Caki2 (cell line): ENCODE results near the gene SLC25A19. TPM values are rescaled to one million over a fixed set of nuclear protein-coding genes. Genes with fewer than 3 reads are reported as not detected.
"Not testable (repeated sequence)": the region's sequence is repeated elsewhere in the genome, so short reads cannot be mapped to it uniquely, and the experiment has no call there.

Source experiments
- DNase-seq: peaks from one replicate; pipeline ENCODE4 v3.0.0-alpha.2; 2015; ENCODE audit warnings: low read depth
- in situ Hi-C: cut with HindIII; loops from 2 replicates; pipeline ENCODE4 v1.10.0; 2016; ENCODE audit warnings: low sequenced_read_pairs, low pct_unique_long_range_greater_than_20kb, mixed read lengths
- total RNA-seq: library from RNA; depleted of rRNA; stranded (reverse); fragments of >200 nt; shearing (Covaris generic); gene quantifications from 2 replicates; pipeline ENCODE4 v1.2.3, GENCODE V29; 2014; ENCODE audit warnings: low replicate concordance

SLC25A19 gene
- total RNA-seq, 1 experiment from 2014 or later: 16.5 TPM

DNA sequence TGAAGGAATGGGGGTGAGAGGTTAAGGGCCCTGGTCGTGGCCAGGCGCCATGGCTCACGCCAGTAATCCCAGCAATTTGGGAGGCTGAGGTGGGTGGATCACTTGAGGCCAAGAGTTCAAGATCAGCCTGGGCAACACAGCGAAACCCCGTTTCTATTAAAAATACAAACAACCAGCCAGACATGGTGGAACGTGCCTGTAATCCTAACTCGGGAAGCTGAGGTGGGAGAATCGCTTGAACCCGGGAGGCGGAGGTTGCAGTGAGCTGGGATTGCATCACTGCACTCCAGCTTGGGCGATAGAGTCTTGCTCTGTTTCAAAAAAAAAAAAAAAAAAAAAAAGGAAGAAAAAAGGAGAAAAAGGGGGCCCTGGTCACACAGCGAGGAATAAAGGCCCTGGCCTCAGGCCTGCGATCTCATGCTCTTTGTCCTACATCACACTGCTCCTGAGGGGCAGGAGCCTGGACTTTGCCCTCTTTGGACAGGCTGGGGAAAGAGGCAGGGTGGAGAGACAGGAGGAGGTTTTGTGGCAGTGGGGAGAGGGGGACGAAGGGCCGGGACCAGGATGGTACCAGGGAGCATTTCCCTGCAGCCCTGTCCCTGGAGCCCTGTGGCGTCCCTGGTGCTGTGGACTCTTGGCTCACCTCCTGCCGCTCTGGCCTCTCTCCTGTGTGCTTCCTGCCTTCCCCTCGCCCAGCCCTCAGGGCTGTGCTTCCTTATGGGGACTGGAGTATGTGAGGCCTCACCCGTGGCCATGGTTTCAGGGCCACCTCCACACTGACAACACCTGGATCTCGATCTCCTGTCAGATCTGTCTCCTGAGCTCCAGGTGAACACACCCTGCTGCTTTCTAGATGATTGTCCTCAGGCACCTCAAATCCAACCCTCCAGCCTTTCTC, 19.7 kb upstream of the SLC25A19 start:
- in situ Hi-C loops: no loop called here

DNA sequence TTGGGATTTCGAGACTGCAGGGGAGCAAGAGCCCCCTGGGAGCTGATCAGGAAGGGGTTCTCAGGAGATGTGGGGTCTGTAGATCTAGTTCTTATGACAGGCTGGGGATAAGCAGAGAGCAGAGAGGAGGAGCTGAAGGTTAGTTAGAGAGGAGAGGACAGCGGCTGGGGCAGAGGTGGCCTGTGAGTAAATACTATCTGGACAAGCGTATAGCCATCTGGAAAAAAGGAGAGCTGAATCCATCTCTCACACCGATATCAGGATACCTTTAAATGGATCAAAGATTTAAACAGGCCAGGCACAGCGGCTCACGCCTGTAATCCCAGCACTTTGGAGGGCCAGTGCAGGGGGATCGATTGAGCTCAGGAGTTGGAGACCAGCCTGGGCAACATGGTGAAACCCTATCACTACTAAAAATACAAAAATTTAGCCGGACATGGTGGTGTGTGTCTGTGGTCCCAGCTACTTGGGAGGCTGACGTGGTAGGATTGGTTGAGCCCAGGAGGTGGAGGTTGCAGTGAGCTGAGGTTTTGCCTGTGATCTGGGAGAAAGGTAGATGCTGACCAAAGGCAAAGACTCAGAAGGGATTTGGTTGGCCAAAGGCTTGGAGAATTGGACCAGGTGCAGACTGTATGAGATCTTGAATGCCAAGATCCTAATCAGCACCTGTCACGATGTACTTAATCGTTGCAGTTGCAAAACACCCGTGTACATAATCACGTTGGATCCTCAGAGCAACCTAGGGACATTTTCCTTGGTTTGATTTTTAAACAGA, 18.9 kb upstream of the SLC25A19 start:
- in situ Hi-C loops: no loop called here
- DNase-seq: no peak

More for the DNA sequence above, 19.7 kb upstream of the SLC25A19 start:
- DNase-seq: no peak

DNA sequence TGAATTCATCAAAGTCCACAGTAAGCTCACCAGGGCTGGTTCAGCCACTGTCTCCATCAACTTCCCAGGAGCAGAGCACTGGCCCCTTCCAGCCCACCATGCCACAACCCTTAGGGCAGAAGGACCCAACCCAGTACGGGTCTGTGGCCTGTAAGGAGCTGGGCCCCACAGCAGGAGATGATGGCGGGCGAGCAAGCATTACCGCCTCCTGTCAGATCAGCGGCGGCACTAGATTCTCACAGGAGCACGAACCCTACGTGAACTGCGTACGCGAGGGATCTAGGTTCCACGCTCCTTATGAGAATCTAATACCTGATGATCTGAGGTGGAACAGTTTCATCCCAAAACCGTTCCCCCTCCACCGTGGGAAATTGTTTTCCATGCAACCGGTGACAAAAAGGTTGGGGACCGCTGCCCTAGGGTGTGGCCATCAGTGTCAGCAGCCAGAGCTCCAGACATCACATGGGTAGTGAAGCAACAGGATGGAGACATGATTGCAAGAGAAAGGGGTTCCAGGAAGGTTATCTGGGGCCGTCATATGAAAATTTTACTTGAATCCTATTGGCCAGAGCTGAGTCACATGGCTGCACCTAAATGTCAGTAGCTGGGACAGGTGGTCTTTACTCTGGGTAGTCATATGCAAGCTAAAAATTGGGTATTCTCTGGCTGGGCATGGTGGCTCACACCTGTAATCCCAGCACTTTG, 12.4 kb upstream of the SLC25A19 start:
- in situ Hi-C loops: no loop called here
- no peak for DNase-seq

DNA sequence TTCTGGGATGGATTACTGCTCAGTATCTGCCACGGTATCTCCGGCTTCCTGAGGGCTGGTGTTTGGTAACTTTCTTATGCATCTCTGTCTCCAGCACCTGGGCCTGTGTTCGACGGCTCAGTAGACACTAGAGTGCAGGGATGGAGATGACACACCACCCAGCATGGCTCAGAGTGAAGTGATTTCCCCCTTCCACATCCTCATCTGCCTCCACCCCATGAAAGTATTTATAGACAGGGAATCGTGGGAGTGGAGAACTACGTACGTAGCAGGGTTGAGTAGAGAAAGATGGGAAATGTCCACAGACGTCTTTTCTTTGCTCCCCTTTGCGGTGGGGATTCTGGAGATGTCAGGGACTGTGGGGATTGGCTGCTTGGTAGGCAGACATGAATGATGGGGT, 11.8 kb upstream of the SLC25A19 start:
- in situ Hi-C loops: no loop called here

DNA sequence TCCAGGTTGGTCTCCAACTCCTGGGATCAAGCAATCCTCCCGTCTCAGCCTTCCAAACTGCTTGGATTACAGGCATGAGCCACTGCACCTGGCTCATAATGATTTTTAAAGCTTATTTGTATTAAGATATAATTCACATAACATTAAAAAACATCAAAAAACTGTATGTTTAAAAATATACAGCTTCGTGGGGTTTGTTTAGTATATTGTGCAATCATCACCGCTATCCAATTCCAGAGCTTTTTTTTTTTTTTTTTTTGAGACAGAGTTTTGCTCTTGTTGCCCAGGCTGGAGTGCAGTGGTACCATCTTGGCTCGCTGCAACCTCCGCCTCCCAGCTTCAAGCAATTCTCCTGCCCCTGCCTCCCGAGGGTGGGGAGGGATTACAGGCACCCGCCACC, 11.0 kb upstream of the SLC25A19 start:
- no peak for DNase-seq
- in situ Hi-C loops: no loop called here

More for the DNA sequence above, 11.8 kb upstream of the SLC25A19 start:
- no peak for DNase-seq

DNA sequence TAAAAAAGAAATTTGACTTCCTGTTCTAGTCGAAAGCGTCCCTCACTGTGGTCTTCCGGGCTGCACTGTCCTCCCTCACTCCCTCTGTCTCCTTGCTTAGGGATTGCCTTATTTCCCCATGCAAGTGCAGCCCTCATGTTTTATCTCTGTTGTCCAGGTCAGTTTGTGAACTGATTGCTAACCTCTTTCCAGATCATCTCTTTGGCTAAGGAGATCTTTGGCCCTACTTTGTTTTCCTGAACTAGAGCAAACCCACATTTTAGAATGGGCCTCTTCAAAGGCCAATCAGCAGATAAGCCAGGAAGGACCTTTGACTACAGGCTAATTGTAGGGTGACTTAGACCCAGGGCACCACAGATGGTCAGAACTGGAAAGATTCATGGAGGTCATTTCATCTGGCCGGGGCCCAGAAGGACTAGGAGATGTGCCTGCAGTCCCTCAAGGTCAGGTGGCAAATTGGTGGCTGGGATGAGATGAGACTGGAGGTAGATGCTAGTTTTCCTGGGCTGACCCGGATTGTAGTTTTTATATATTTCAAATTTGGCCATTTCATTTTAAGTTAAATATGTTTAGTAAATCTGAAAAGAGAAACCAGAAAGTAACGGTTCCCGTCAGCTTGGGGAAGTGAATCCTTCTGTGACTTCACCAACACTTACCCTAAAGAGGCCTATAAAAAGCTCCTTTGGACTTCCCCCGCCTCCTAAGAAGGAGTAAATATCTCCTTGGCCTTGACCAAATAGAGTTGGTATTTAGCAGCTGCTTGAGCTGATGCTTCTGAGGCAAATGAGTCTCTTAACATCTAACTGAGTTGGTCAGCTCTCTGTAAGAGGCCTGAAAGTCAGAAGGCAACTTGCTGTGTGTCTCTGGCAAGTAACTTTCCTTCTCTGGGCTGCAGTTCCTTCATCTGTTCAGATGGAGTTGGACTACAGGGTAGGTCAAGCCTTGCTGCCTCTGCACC, 6.2 kb upstream of the SLC25A19 start:
- DNase-seq: no peak
- in situ Hi-C loops: no loop called here

DNA sequence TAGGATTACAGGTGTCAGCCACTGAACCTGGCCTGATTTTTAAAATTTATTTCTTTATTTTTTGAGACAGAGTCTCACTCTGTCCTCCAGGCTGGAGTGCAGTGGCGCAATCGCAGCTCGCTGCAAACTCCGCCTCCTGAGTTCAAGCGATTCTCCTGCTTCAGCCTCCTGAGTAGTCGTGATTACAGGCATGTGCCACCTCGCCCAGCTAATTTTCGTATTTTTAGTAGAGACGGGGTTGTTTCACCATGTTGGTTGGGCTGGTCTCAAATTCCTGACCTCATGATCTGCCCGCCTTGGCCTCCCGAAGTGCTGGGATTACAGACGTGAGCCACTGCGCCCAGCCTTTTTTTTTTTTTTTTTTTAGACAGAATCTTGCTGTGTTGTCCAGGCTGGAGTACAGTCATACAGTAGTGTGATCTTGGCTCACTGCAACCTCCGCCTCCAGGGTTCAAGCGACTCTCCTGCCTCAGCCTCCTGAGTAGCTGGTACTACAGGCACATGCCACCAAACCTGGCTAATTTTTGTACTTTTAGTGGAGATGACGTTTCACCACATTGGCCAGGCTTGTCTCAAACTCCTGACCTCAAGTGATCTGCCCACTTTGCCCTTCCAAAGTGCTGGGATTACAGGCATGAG, 3.7 kb upstream of the SLC25A19 start:
- DNase-seq, in situ Hi-C loops: not testable (repeated sequence)

DNA sequence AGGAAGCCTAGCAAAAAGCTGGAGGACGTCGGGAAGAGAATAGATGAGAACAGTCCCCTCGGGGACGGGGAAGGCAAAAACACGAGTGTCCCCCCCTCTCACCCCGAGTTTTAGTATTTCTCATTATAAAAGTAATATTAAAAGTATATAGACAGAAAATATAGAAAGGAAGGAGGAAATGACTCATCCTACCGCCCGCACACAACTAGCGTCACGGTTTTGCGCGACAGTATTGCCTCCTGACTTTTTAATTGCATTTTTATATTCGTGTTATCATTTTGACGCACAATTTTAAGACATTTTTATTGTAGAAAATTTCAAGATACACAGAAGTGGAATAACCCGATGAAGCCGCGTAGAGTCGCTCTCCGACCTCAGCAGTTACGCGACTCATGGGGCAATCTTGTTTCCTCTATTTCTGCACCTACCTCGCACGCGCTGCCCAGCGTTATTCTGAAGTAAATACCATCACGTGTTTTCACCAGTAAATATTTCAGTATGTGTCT, 652 bp upstream of the SLC25A19 start:
- in situ Hi-C loops: no loop called here
- no peak for DNase-seq

DNA sequence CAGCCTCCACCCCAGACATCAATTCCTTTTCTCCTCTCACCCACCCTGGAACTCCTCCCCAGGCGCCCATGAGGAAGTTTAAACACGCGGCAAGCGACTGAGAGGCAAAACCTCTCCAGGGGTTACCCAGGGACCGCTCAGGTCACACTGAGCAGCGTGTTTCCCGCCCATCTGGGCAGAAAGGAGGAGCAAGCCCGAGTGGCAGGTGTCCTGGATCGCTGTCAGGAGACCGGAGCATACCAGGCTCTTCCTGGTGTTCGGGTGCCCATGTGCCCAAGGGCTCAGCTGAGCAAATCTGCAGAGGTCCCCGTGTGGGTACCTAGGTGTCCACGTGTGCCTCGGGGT, 491 bp downstream of the SLC25A19 start:
- in situ Hi-C loops: no loop called here
- no peak for DNase-seq

DNA sequence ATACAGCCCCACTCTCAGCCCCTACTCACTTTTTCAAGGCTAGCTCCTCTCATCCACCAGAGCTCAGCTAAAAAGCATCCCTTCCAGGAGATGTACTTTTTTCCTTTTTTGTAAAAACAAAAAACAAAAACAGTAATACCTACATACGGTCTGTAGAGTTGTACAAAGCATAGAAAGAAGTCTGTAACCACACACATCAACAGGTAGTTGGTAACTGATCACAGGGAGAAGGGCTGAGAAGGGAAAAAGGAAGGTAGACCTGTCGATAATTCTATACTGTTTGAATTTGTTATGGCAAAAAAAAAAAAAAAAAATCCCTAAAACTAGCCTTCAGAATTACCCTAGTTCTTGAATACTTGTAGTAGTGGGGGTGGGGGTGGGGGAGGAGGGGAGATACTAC, 874 bp downstream of the SLC25A19 start:
- in situ Hi-C loops: no loop called here
- no peak for DNase-seq

DNA sequence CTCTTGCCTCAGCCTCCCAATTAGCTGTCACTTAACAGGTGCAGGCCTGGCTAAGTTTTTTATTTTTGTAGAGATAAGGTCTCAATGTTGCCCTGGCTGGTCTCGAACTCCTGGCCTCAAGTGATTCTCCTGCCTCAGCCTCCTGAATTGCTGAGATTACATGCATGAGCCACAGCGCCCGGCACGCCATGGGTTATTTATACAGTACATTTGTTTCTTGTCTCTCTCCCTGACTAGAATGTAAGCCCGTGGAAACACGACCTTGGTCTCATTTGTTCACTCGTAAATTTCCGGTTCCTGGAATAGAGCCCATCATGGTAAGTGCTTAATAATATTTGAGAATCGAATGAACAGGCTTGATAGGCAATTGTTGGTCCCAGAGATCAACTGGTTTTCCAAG, 2.0 kb downstream of the SLC25A19 start:
- no peak for DNase-seq
- in situ Hi-C loops: no loop called here

DNA sequence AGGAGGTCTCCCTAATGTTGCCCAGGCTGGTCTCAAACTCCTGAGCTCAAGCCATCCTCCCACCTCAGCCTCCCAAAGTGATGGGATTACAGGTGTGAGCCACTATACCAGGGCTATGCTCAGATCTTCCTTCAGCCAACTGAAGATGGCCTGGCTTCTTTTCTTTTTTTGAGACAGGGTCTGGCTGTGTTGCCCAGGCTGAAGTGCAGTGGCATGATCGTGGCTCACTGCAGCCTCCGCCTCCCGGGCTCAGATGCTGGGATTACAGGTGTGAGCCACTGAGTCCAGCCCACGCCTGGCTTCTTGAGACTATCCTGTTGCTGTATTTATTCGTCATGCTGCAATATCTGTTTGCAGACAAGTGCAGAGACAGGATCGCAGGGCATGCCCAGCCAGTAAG, 4.1 kb downstream of the SLC25A19 start:
- in situ Hi-C loops: no loop called here
- DNase-seq: no peak

DNA sequence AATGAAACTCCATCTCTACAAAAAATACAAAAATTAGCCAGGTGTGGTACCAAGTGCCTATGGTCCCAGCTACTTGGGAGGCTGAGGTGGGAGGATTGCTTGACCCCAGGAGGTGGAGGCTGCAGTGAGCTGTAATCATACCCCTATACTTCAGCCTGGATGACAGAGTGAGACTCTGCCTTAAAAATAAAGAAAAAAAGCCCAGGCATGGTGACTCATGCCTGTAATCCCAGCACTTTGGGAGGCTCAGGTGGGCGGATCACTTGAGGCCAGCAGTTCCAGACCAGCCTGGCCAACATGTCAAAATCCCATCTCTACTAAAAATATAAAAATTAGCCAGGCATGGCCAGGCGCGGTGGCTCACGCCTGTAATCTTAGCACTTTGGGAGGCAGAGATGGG, 9.0 kb downstream of the SLC25A19 start:
- DNase-seq, in situ Hi-C loops: not testable (repeated sequence)

DNA sequence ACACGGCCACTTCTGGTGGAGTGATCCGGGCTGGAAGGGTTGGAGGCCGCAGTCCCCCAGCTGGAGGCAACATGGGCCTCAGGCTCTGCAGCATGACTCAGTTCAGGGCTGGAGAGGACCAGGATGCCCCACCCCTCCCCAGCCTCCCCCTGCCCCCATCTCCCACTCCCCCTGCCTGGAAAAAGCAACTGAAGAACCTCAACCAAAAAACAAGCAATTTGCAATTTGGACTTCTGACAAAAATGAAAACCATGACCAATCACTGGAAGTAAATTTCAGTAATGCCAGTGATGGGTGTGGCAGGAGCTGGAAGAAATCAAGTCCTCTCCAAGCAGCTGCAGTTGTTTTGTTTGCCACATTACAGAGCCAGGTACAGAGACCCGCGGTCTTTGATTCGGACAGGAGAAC, 11.6 kb downstream of the SLC25A19 start:
- DNase-seq: no peak
- in situ Hi-C loops: no loop called here

DNA sequence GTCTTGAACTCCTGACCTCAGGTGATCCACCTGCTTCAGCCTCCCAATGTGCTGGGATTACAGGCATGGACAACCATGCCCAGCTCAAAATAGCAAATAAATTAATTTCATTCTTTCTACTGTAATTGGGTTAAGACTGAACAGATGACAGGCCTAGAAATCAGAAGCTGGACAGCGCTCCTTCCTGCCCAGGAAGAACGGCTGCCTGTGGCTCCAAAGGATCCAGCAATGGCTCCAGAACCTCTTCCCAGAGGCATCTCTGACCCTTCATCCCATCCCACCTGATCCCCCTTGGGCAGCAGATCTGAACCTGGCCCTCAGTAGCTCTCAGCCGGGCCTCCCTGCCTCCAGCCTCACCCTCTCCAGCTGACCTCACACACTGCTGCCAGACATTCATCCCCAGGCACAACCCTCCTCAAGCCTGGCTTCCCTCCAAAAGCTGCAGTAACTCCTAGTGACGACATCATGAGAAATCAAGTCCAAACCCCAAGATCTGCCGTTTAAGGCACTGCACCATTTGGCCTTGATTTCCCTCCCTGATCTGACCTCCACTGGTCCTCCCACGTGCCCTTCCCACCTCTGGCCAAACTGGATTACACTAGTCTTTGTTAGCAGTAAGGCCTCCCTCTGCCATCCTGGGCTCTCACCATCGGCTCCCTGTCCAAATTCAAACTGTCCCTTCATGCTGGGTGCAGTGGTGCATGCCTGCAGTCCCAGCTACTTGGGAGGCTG, 15.1 kb downstream of the SLC25A19 start:
- DNase-seq: no peak
- in situ Hi-C loops: no loop called here

DNA sequence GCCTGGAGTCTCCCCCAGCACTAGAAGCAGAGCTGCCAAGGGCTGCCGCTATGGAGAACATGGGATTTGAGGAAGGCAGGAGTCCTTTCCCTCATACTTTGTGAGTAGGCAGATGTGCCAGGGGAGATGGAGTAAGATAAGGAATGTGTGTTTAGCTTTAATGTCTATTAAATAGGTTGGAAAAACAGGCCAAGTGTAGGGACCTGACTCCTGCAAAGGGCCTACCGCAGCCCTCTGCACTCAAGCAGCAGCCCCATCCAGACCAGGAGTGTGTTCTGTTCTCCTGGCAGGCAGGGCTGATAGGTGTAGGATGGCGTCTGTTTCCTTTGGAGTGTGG, 16.4 kb downstream of the SLC25A19 start:
- DNase-seq: no peak
- in situ Hi-C loops: no loop called here
